HUES6 (cell line): ENCODE measurements around the gene SLC39A12.

Experiments
- H3K27ac ChIP-seq: 2 replicates; pipeline ENCODE4 v1.7.0; 2013; ENCODE audit warnings: low read depth, mild to moderate bottlenecking, low read length, inconsistent platforms
- H3K27me3 ChIP-seq: 2 replicates; pipeline ENCODE4 v1.6.1; 2013; ENCODE audit warnings: low read length; ENCODE audit not compliant: control insufficient read depth, insufficient read depth
- H3K36me3 ChIP-seq: 2 replicates; pipeline ENCODE4 v1.6.1; 2013; ENCODE audit warnings: low read length; ENCODE audit not compliant: control insufficient read depth, insufficient read depth
- H3K4me1 ChIP-seq: 2 replicates; pipeline ENCODE4 v1.6.1; 2013; ENCODE audit warnings: low read length; ENCODE audit not compliant: control insufficient read depth, insufficient read depth
- H3K4me3 ChIP-seq: 2 replicates; pipeline ENCODE4 v1.5.1; 2013; ENCODE audit warnings: low read depth, low read length
- H3K9ac ChIP-seq: one replicate; pipeline ENCODE4 v1.6.1; 2013; ENCODE audit warnings: mild to moderate bottlenecking, low read length
- H3K9me3 ChIP-seq: 2 replicates; pipeline ENCODE4 v1.6.1; 2013; ENCODE audit warnings: low read depth, low read length; ENCODE audit not compliant: control insufficient read depth, insufficient read depth

Gene SLC39A12

GRCh38 chr10:18087355-18087754 is 135.6 kb downstream of the SLC39A12 start:
- no peaks in the 10 kb centered on the region for H3K9me3 ChIP-seq
- no peak overlapping the region for H3K9ac ChIP-seq
- no peaks in the 10 kb centered on the region for H3K36me3 ChIP-seq
- no peak overlapping the region for H3K27ac ChIP-seq
- no peak overlapping the region for H3K4me3 ChIP-seq
- H3K4me1 ChIP-seq, result no peaks in the 10 kb centered on the region
- H3K27me3 ChIP-seq, result no peaks in the 10 kb centered on the region
